Measurements from ENCODE around the gene NEGR1.

GRCh38 chr1:72280131-72280530 lies 2.2 kb downstream of the NEGR1 start:
- TF ChIP-seq, protein P1, sequence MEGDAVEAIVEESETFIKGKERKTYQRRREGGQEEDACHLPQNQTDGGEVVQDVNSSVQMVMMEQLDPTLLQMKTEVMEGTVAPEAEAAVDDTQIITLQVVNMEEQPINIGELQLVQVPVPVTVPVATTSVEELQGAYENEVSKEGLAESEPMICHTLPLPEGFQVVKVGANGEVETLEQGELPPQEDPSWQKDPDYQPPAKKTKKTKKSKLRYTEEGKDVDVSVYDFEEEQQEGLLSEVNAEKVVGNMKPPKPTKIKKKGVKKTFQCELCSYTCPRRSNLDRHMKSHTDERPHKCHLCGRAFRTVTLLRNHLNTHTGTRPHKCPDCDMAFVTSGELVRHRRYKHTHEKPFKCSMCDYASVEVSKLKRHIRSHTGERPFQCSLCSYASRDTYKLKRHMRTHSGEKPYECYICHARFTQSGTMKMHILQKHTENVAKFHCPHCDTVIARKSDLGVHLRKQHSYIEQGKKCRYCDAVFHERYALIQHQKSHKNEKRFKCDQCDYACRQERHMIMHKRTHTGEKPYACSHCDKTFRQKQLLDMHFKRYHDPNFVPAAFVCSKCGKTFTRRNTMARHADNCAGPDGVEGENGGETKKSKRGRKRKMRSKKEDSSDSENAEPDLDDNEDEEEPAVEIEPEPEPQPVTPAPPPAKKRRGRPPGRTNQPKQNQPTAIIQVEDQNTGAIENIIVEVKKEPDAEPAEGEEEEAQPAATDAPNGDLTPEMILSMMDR (IDR thresholded peaks at IDR 0.05) = no peak
- TF ChIP-seq POLR2A (IDR thresholded peaks at IDR 0.05) = no peak

All from thyroid gland (tissue), 4 donors.